IMR-90 (cell line): ENCODE measurements around the gene DPP10. TPM values are rescaled to one million over a fixed set of nuclear protein-coding genes. Genes with fewer than 3 reads are reported as not detected.

Source experiments
- ATAC-seq: fragments of 200-7000 bp; cut with Tn5 transposase; 2 replicates; pipeline ENCODE4 v1.9.1; 2020; ENCODE audit warnings: low read depth, mild to moderate bottlenecking, moderate library complexity
- BruUV-seq: library from RNA; stranded (reverse); fragments of 400-500 nt; replicated peaks from 2 replicates; lab custom pipeline; 2021; lab: Mats Ljungman, UMichigan
- CTCF ChIA-PET: fragments of 300-600 bp; formaldehyde crosslinking; extraction: SDS; loops from one replicate; lab custom pipeline; 2021; ENCODE audit warnings: antibody characterized with exemption; lab: Yijun Ruan, JAX
- POLR2A ChIA-PET: fragments of 300-600 bp; sonication (Branson Sonifier 250); formaldehyde crosslinking; loops from one replicate; lab custom pipeline; 2022; ENCODE audit warnings: antibody characterized with exemption; ENCODE audit not compliant: unreplicated experiment; lab: Charles Lee
- DNase-seq: peaks from one replicate; pipeline ENCODE4 v3.0.0; 2013
- H2AFZ ChIP-seq: replicated peaks from 2 replicates; pipeline ENCODE3; 2013; ENCODE audit warnings: low read length, mild to moderate bottlenecking; ENCODE audit not compliant: poor library complexity
- H2AK5ac ChIP-seq: 2 replicates; pipeline ENCODE4 v1.6.1; 2013; ENCODE audit warnings: low read depth, low read length, inconsistent platforms
- H2AK9ac ChIP-seq: replicated peaks from 2 replicates; pipeline ENCODE3; 2013; ENCODE audit warnings: mild to moderate bottlenecking, low read depth, low read length, moderate library complexity; ENCODE audit not compliant: poor library complexity
- H2BK120ac ChIP-seq: 2 replicates; pipeline ENCODE4 v1.6.1; 2013; ENCODE audit warnings: low read depth, low read length, inconsistent platforms
- H2BK15ac ChIP-seq: 3 replicates; pipeline ENCODE4 v1.6.1; 2013; ENCODE audit warnings: low read depth, low read length, inconsistent platforms
- H2BK20ac ChIP-seq: 2 replicates; pipeline ENCODE4 v1.6.1; 2013; ENCODE audit warnings: low read depth, mild to moderate bottlenecking, inconsistent platforms, low read length, moderate library complexity
- H2BK5ac ChIP-seq: 2 replicates; pipeline ENCODE4 v1.6.1; 2013; ENCODE audit warnings: mild to moderate bottlenecking, low read depth, low read length, inconsistent platforms; ENCODE audit not compliant: poor library complexity, severe bottlenecking
- H3K14ac ChIP-seq: replicated peaks from 2 replicates; pipeline ENCODE4 v1.6.1; 2013; ENCODE audit warnings: low read depth, low read length, inconsistent platforms
- H3K18ac ChIP-seq: 2 replicates; pipeline ENCODE4 v1.6.1; 2013; ENCODE audit warnings: low read depth, low read length, control low read depth
- H3K23ac ChIP-seq: 2 replicates; pipeline ENCODE4 v1.6.1; 2013; ENCODE audit warnings: low read depth, low read length, inconsistent platforms
- H3K27ac ChIP-seq: 2 replicates; pipeline ENCODE4 v1.5.1; 2013; ENCODE audit warnings: mild to moderate bottlenecking, control low read depth, low read length; ENCODE audit not compliant: insufficient read depth
- H3K27me3 ChIP-seq: 2 replicates; pipeline ENCODE4 v1.6.1; 2013; ENCODE audit warnings: low read length; ENCODE audit not compliant: control insufficient read depth, insufficient read depth
- H3K36me3 ChIP-seq: 2 replicates; pipeline ENCODE4 v1.6.1; 2013; ENCODE audit warnings: low read length, mixed read lengths; ENCODE audit not compliant: control insufficient read depth, insufficient read depth
- H3K4ac ChIP-seq: 2 replicates; pipeline ENCODE4 v1.6.1; 2013; ENCODE audit warnings: low read depth, low read length, inconsistent platforms
- H3K4me1 ChIP-seq: 2 replicates; pipeline ENCODE4 v1.6.1; 2013; ENCODE audit warnings: low read length, mixed read lengths; ENCODE audit not compliant: control insufficient read depth, insufficient read depth
- H3K4me2 ChIP-seq: 2 replicates; pipeline ENCODE4 v1.6.1; 2013; ENCODE audit warnings: low read depth, mild to moderate bottlenecking, control low read depth, low read length, moderate library complexity
- H3K4me3 ChIP-seq: 2 replicates; pipeline ENCODE4 v1.5.1; 2013; ENCODE audit warnings: low read depth, mild to moderate bottlenecking, control low read depth, low read length, moderate library complexity; ENCODE audit not compliant: insufficient read depth
- H3K56ac ChIP-seq: 2 replicates; pipeline ENCODE4 v1.6.1; 2013; ENCODE audit warnings: low read length, inconsistent platforms; ENCODE audit not compliant: insufficient read depth; ENCODE audit errors: extremely low read depth
- H3K79me1 ChIP-seq, 2 experiments: 2 replicates each; pipeline ENCODE4 v1.6.1; 2013; ENCODE audit warnings: low read length in 2 of 2, inconsistent platforms in 1 of 2, low read depth in 1 of 2
- H3K9ac ChIP-seq: 2 replicates; pipeline ENCODE4 v1.6.1; 2013; ENCODE audit warnings: low read depth, low read length, control low read depth
- H3K9me1 ChIP-seq: 2 replicates; pipeline ENCODE4 v1.6.1; 2013; ENCODE audit warnings: low read length, inconsistent platforms; ENCODE audit not compliant: insufficient read depth
- H3K9me3 ChIP-seq: 2 replicates; pipeline ENCODE4 v1.6.1; 2013; ENCODE audit warnings: low read length; ENCODE audit not compliant: control insufficient read depth, insufficient read depth
- H4K20me1 ChIP-seq: 2 replicates; pipeline ENCODE4 v1.6.1; 2013; ENCODE audit warnings: low read length, inconsistent platforms; ENCODE audit not compliant: insufficient read depth
- H4K5ac ChIP-seq: 2 replicates; pipeline ENCODE4 v1.6.1; 2013; ENCODE audit warnings: mild to moderate bottlenecking, low read depth, low read length, control low read depth
- H4K8ac ChIP-seq, 2 experiments: 2 replicates each; pipeline ENCODE4 v1.6.1; 2013; ENCODE audit warnings: low read depth in 2 of 2, low read length in 2 of 2, control low read depth in 1 of 2, inconsistent platforms in 1 of 2
- H4K91ac ChIP-seq: 2 replicates; pipeline ENCODE4 v1.6.1; 2013; ENCODE audit warnings: low read depth, low read length, inconsistent platforms; ENCODE audit not compliant: insufficient read depth
- CHD1 ChIP-seq: IDR thresholded peaks from 2 replicates; pipeline ENCODE4 v1.6.1; 2012; ENCODE audit warnings: low read depth, low read length, improper control_type of control experiment
- MAFK ChIP-seq: IDR thresholded peaks from 2 replicates; pipeline ENCODE4 v1.6.1; 2012; ENCODE audit warnings: low read depth, low read length, improper control_type of control experiment
- MAZ ChIP-seq: IDR thresholded peaks from 2 replicates; pipeline ENCODE4 v1.6.1; 2012; ENCODE audit warnings: low read depth, mild to moderate bottlenecking, low read length, improper control_type of control experiment, moderate library complexity, borderline replicate concordance
- NFE2L2 ChIP-seq: fragments of 150-350 bp; IDR thresholded peaks from 2 replicates; pipeline ENCODE4 v1.6.1; 2016; ENCODE audit warnings: low read depth, mild to moderate bottlenecking, low read length
- POLR2A ChIP-seq: IDR thresholded peaks from 2 replicates; pipeline ENCODE4 v1.6.1; 2012; ENCODE audit warnings: mild to moderate bottlenecking, low read depth, low read length
- RAD21 ChIP-seq: IDR thresholded peaks from 2 replicates; pipeline ENCODE4 v1.6.1; 2012; ENCODE audit warnings: low read length, improper control_type of control experiment
- RCOR1 ChIP-seq: IDR thresholded peaks from 2 replicates; pipeline ENCODE4 v1.6.1; 2012; ENCODE audit warnings: mild to moderate bottlenecking, low read length, improper control_type of control experiment; ENCODE audit not compliant: insufficient replicate concordance
- RFX5 ChIP-seq: IDR thresholded peaks from 2 replicates; pipeline ENCODE4 v1.8.0; 2012; ENCODE audit warnings: low read depth, mild to moderate bottlenecking, low read length, moderate library complexity
- SMC3 ChIP-seq: fragments of 150-350 bp; IDR thresholded peaks from 2 replicates; pipeline ENCODE4 v1.6.1; 2016; ENCODE audit warnings: low read depth, mild to moderate bottlenecking, antibody characterized with exemption, low read length, moderate library complexity
- WGBS, 2 experiments: methylation state at CpG; one replicate each; pipeline versions ENCODE4 v1.1.5 to v1.1.7; 2013; ENCODE audit warnings: missing lambda C conversion rate in 2 of 2; ENCODE audit not compliant: insufficient read length in 1 of 2; ENCODE audit errors: extremely low coverage in 2 of 2; 5-methylcytosine and 5-hydroxymethylcytosine counted together
- dilution Hi-C: fragments of 300-500 bp; cut with HindIII; formaldehyde crosslinking; loops from one replicate; pipeline ENCODE4 v1.14.3; 2018; ENCODE audit warnings: low sequenced_read_pairs; ENCODE audit not compliant: unreplicated experiment
- in situ Hi-C: fragments of 300-500 bp; cut with MboI; formaldehyde crosslinking; loops from 3 replicates; pipeline ENCODE4 v1.14.3; 2019; ENCODE audit warnings: low sequenced_read_pairs, inconsistent platforms, mixed read lengths
- intact Hi-C: fragments of 100-400 bp; cut with micrococcal nuclease; formaldehyde crosslinking; loops from 2 replicates; pipeline ENCODE4 v1.10.0; 2022
- polyA plus RNA-seq, 3 experiments: library from polyadenylated mRNA; depleted of rRNA; stranded (reverse); fragments of >200 nt; gene quantifications; 2 replicates each; pipeline ENCODE4 v1.2.3, GENCODE V29; 2012; ENCODE audit warnings: low replicate concordance in 1 of 3
- total RNA-seq: library from RNA; depleted of rRNA; stranded (reverse); fragments of >200 nt; gene quantifications from 2 replicates; pipeline ENCODE4 v1.2.3, GENCODE V29; 2012

Gene DPP10
- total and polyA plus RNA-seq, 2 of the 4 experiments (the other 2 are of a cell fraction): not detected

- H2BK5ac ChIP-seq: no peak overlapping the region
These were observed 1039.4 kb downstream of the DPP10 start for GRCh38 chr2:115481842-115482241.

More at GRCh38 chr2:115481842-115482241, 1039.4 kb downstream of the DPP10 start:
- intact Hi-C loops (no loop called here), in situ Hi-C loops (no loop called here), dilution Hi-C loops (no loop called here)
- H4K5ac ChIP-seq: no peak overlapping the region
- H2AK5ac ChIP-seq: no peak overlapping the region
- no peak overlapping the region for H4K8ac ChIP-seq
- no peaks in the 10 kb centered on the region for H3K79me1 ChIP-seq
- H3K9me3 ChIP-seq: no peaks in the 10 kb centered on the region; the same call in 1 of the 2 replicates
- no peaks in the 10 kb centered on the region for H3K4me1 ChIP-seq
- no peak overlapping the region for H3K27ac ChIP-seq
- BruUV-seq: no TSS peak
- H3K18ac ChIP-seq: no peak overlapping the region
- CTCF ChIA-PET: no interaction called here
- no peak overlapping the region for H2AK9ac ChIP-seq
- ATAC-seq (no peak), DNase-seq (no peak)
- H3K4ac ChIP-seq: no peak overlapping the region
- H3K9me1 ChIP-seq: no peaks in the 10 kb centered on the region
- H3K27me3 ChIP-seq: no peaks in the 10 kb centered on the region
- TF ChIP-seq RAD21 (no peak), MAZ (no peak), RCOR1 (no peak), MAFK (no peak), RFX5 (no peak), NFE2L2 (no peak), CHD1 (no peak), SMC3 (no peak), POLR2A (no peak)
- WGBS, 2 experiments: no CpG with 5 or more reads among the region's 2 CpGs
- no peak overlapping the region for H3K4me3 ChIP-seq
- H3K56ac ChIP-seq: no peak overlapping the region
- no peak overlapping the region for H3K9ac ChIP-seq
- H4K91ac ChIP-seq: no peak overlapping the region
- no peak overlapping the region for H2BK120ac ChIP-seq
- no peaks in the 10 kb centered on the region for H4K20me1 ChIP-seq
- H3K23ac ChIP-seq: no peak overlapping the region
- H2AFZ ChIP-seq: no peak overlapping the region
- POLR2A ChIA-PET: no interaction called here
- H3K14ac ChIP-seq: no peak overlapping the region
- no peaks in the 10 kb centered on the region for H3K36me3 ChIP-seq
- H2BK15ac ChIP-seq: no peak overlapping the region
- no peak overlapping the region for H3K4me2 ChIP-seq
- H2BK20ac ChIP-seq: no peak overlapping the region
